HCT116 (cell line): ENCODE data around the gene RNF128. TPM values are rescaled to one million over a fixed set of nuclear protein-coding genes. Genes with fewer than 3 reads are reported as not detected.

Source experiments
- ATAC-seq: fragments of 200-7000 bp; cut with Tn5 transposase; 2 replicates; pipeline ENCODE4 v1.9.1; 2020; ENCODE audit warnings: mild to moderate bottlenecking, moderate library complexity
- BruUV-seq: library from RNA; stranded (reverse); fragments of 400-500 nt; replicated peaks from 2 replicates; lab custom pipeline; 2021; lab: Mats Ljungman, UMichigan
- CTCF ChIA-PET: fragments of 300-600 bp; sonication (Branson Sonifier 250); formaldehyde crosslinking; loops from one replicate; lab custom pipeline; 2021; ENCODE audit warnings: antibody characterized with exemption; lab: Charles Lee
- POLR2A ChIA-PET: fragments of 300-600, 350-600 bp; sonication (Branson Sonifier 250); formaldehyde crosslinking; loops from one replicate; lab custom pipeline; 2021; ENCODE audit warnings: antibody characterized with exemption; lab: Charles Lee
- RAD21 ChIA-PET, 2 experiments: fragments of 300-600 bp; sonication (Branson Sonifier 250); formaldehyde crosslinking; loops; one replicate each; lab custom pipeline; 2023; ENCODE audit warnings: low total read pairs in 2 of 2; ENCODE audit not compliant: uncharacterized antibody in 2 of 2, unreplicated experiment in 2 of 2, low non-redundant PET in 1 of 2; lab: Charles Lee
- DNase-seq: peaks from one replicate; pipeline ENCODE4 v3.0.0-alpha.2; 2010; ENCODE audit warnings: low read depth, low spot score
- H2AFZ ChIP-seq: fragments of 200-600 bp; shearing (Covaris generic), sonication (generic); 2 replicates; pipeline ENCODE4 v1.6.1; 2017; ENCODE audit warnings: low read depth, mixed run types, mixed read lengths, antibody characterized with exemption, low read length; ENCODE audit not compliant: poor library complexity, severe bottlenecking
- H3K27ac ChIP-seq: 2 replicates; pipeline ENCODE4 v1.5.1; 2012; ENCODE audit warnings: low read depth, low read length
- H3K27me3 ChIP-seq: fragments of 200-600 bp; sonication (generic); 2 replicates; pipeline ENCODE4 v1.6.1; 2016; ENCODE audit warnings: mixed run types, low read length, mixed read lengths; ENCODE audit not compliant: insufficient read depth
- H3K36me3 ChIP-seq, 2 experiments: fragments of 200-500 bp in 1 of 2; fragments of 200-600 bp in 1 of 2; sonication (Bioruptor generic) in 1 of 2; sonication (generic) in 1 of 2; 2 replicates each; pipeline versions ENCODE4 v1.5.1 to v1.6.1; 2014 to 2016; ENCODE audit warnings: low read length in 2 of 2, inconsistent platforms in 1 of 2, mixed read lengths in 1 of 2, mixed run types in 1 of 2; ENCODE audit not compliant: insufficient read depth in 2 of 2, control insufficient read depth in 1 of 2
- H3K4me1 ChIP-seq, 2 experiments: fragments of 200-600 bp in 1 of 2; sonication (generic) in 1 of 2; 2 replicates each; pipeline versions ENCODE4 v1.5.1 to v1.6.1; 2012 to 2017; ENCODE audit warnings: low read length in 2 of 2, inconsistent platforms in 1 of 2, mild to moderate bottlenecking in 1 of 2, mixed read lengths in 1 of 2, mixed run types in 1 of 2, moderate library complexity in 1 of 2; ENCODE audit not compliant: insufficient read depth in 2 of 2, control insufficient read depth in 1 of 2
- H3K4me2 ChIP-seq: fragments of 200-600 bp; sonication (generic); 2 replicates; pipeline ENCODE4 v1.6.1; 2017; ENCODE audit warnings: mixed run types, low read length, mixed read lengths
- H3K4me3 ChIP-seq, 2 experiments: fragments of 200-600 bp in 1 of 2; sonication (generic) in 1 of 2; replicated peaks in 1 of 2; 2 replicates each; pipeline ENCODE4 v1.5.1; 2011 to 2016; ENCODE audit warnings: low read length in 2 of 2, control low read depth in 1 of 2, low read depth in 1 of 2, mild to moderate bottlenecking in 1 of 2, mixed read lengths in 1 of 2, mixed run types in 1 of 2
- H3K79me2 ChIP-seq: fragments of 200-600 bp; sonication (generic); 2 replicates; pipeline ENCODE4 v1.6.1; 2017; ENCODE audit warnings: mild to moderate bottlenecking, mixed run types, low read length, moderate library complexity, mixed read lengths; ENCODE audit not compliant: insufficient read depth
- H3K9ac ChIP-seq: fragments of 200-600 bp; sonication (generic); 2 replicates; pipeline ENCODE4 v1.6.1; 2016; ENCODE audit warnings: low read length, mixed read lengths
- H3K9me2 ChIP-seq: fragments of 200-600 bp; sonication (generic), shearing (Covaris generic); 2 replicates; pipeline ENCODE4 v1.6.1; 2017; ENCODE audit warnings: mixed run types, mild to moderate bottlenecking, moderate library complexity; ENCODE audit not compliant: insufficient read depth
- H3K9me3 ChIP-seq, 2 experiments: fragments of 200-500 bp in 1 of 2; fragments of 200-600 bp in 1 of 2; sonication (Bioruptor generic) in 1 of 2; sonication (generic) in 1 of 2; 2 replicates each; pipeline ENCODE4 v1.6.1; 2014 to 2017; ENCODE audit warnings: low read length in 2 of 2, mixed read lengths in 2 of 2, inconsistent platforms in 1 of 2, low read depth in 1 of 2, mild to moderate bottlenecking in 1 of 2, mixed run types in 1 of 2, moderate library complexity in 1 of 2; ENCODE audit not compliant: control insufficient read depth in 1 of 2, insufficient read depth in 1 of 2
- H4K20me1 ChIP-seq: fragments of 200-600 bp; sonication (generic), shearing (Covaris generic); 2 replicates; pipeline ENCODE4 v1.6.1; 2017; ENCODE audit warnings: mixed run types, mild to moderate bottlenecking, moderate library complexity; ENCODE audit not compliant: insufficient read depth
- CBX3 ChIP-seq: IDR thresholded peaks from 2 replicates; pipeline ENCODE4 v1.6.1; 2012; ENCODE audit warnings: low read depth
- CEBPB ChIP-seq: IDR thresholded peaks from 2 replicates; pipeline ENCODE4 v1.6.1; 2012; ENCODE audit warnings: low read depth
- CTCF ChIP-seq, 3 experiments: fragments of 200-600 bp in 1 of 3; sonication (generic) in 1 of 3; IDR thresholded peaks in 2 of 3; conservative IDR thresholded peaks in 1 of 3; 2 replicates each; pipeline ENCODE4 v1.5.1; 2012 to 2017; ENCODE audit warnings: low read depth in 2 of 3, low read length in 2 of 3, antibody characterized with exemption in 1 of 3, borderline replicate concordance in 1 of 3, control low read depth in 1 of 3, mild to moderate bottlenecking in 1 of 3, mixed read lengths in 1 of 3, mixed run types in 1 of 3, moderate library complexity in 1 of 3; ENCODE audit not compliant: insufficient read depth in 1 of 3
- ELF1 ChIP-seq: IDR thresholded peaks from 2 replicates; pipeline ENCODE4 v1.6.1; 2012; ENCODE audit warnings: low read depth, borderline replicate concordance
- EZH2 ChIP-seq: fragments of 200-600 bp; sonication (generic); IDR thresholded peaks from 2 replicates; pipeline ENCODE4 v1.6.1; 2017; ENCODE audit warnings: antibody characterized with exemption, mixed run types
- EZH2phosphoT487 ChIP-seq: fragments of 200-600 bp; IDR thresholded peaks from 2 replicates; pipeline ENCODE4 v1.6.1; 2018; ENCODE audit warnings: antibody characterized with exemption, borderline replicate concordance
- FOSL1 ChIP-seq: IDR thresholded peaks from 2 replicates; pipeline ENCODE4 v1.6.1; 2012; ENCODE audit warnings: low read depth
- JUND ChIP-seq: IDR thresholded peaks from 2 replicates; pipeline ENCODE4 v1.6.1; 2012
- POLR2A ChIP-seq: IDR thresholded peaks from 2 replicates; pipeline ENCODE4 v1.7.0; 2011; ENCODE audit warnings: borderline replicate concordance; ENCODE audit not compliant: insufficient read depth, insufficient read length; ENCODE audit errors: extremely low read depth
- POLR2AphosphoS5 ChIP-seq: IDR thresholded peaks from 2 replicates; pipeline ENCODE4 v1.6.1; 2011; ENCODE audit warnings: mild to moderate bottlenecking, low read depth, low read length, moderate library complexity
- RAD21 ChIP-seq: IDR thresholded peaks from 2 replicates; pipeline ENCODE4 v1.6.1; 2012; ENCODE audit warnings: low read depth, mild to moderate bottlenecking
- REST ChIP-seq: IDR thresholded peaks from 2 replicates; pipeline ENCODE4 v1.6.1; 2012; ENCODE audit warnings: low read depth
- SP1 ChIP-seq: IDR thresholded peaks from 2 replicates; pipeline ENCODE4 v1.6.1; 2012; ENCODE audit warnings: low read depth
- SRF ChIP-seq: IDR thresholded peaks from 2 replicates; pipeline ENCODE4 v1.6.1; 2012; ENCODE audit warnings: low read depth
- YY1 ChIP-seq: IDR thresholded peaks from 2 replicates; pipeline ENCODE4 v1.6.1; 2011; ENCODE audit warnings: low read length, low read depth, moderate library complexity, mild to moderate bottlenecking; ENCODE audit not compliant: insufficient replicate concordance; ENCODE audit errors: extremely low read depth
- ZBTB33 ChIP-seq: IDR thresholded peaks from 2 replicates; pipeline ENCODE4 v1.6.1; 2011; ENCODE audit warnings: mild to moderate bottlenecking, low read length, moderate library complexity; ENCODE audit not compliant: insufficient replicate concordance; ENCODE audit errors: extremely low read depth
- ZFX ChIP-seq: fragments of 450-650 bp; IDR thresholded peaks from 2 replicates; pipeline ENCODE4 v1.6.1; 2017
- ZNF274 ChIP-seq: fragments of 200-500 bp; sonication (Bioruptor generic); IDR thresholded peaks from 2 replicates; pipeline ENCODE4 v1.6.1; 2014; ENCODE audit warnings: mild to moderate bottlenecking, low read depth, low read length, inconsistent platforms
- intact Hi-C: fragments of 100-400 bp; cut with micrococcal nuclease; formaldehyde crosslinking; loops from 2 replicates; pipeline ENCODE4 v1.10.0; 2022
- total RNA-seq: library from RNA; stranded (reverse); gene quantifications from one replicate; pipeline ENCODE4 v1.2.1, GENCODE V29; 2021; ENCODE audit not compliant: unreplicated experiment
- TF ChIP-seq, protein P1 (sequence below): IDR thresholded peaks from 2 replicates; pipeline ENCODE4 v1.6.1; 2012

Gene RNF128
- total RNA-seq, 1 experiment from 2014 or later, result 5.8 TPM

GRCh38 chrX:106716004-106716403, 10.5 kb upstream of the RNF128 start (continued):
- TF ChIP-seq ZBTB33, result no peak
- no peak for TF ChIP-seq FOSL1
- no peak for TF ChIP-seq ZNF274

- intact Hi-C loops, result no loop called here
- Histone ChIP-seq H3K79me2 (no peaks in the 10 kb centered on the region), H3K4me3 (no peak overlapping the region), H3K27me3 (no peaks in the 10 kb centered on the region), H2AFZ (no peak overlapping the region), H3K4me1 (no peaks in the 10 kb centered on the region), H3K9me2 (no peaks in the 10 kb centered on the region), H4K20me1 (no peaks in the 10 kb centered on the region), H3K27ac (no peak overlapping the region), H3K9ac (no peak overlapping the region), H3K36me3 (no peaks in the 10 kb centered on the region), H3K4me2 (no peak overlapping the region), H3K9me3 (no peaks in the 10 kb centered on the region)
- POLR2A ChIA-PET, result no interaction called here
- CTCF ChIA-PET, result no interaction called here
- DNase-seq, result no peak
- ATAC-seq, result no peak
- BruUV-seq, result no TSS peak
- RAD21 ChIA-PET, result no interaction called here
- no peak for TF ChIP-seq SRF
- TF ChIP-seq, protein P1, sequence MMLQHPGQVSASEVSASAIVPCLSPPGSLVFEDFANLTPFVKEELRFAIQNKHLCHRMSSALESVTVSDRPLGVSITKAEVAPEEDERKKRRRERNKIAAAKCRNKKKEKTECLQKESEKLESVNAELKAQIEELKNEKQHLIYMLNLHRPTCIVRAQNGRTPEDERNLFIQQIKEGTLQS, result no peak
- no peak for TF ChIP-seq ZNF274
- no peak for TF ChIP-seq CEBPB
- no peak for TF ChIP-seq CTCF (IDR thresholded peaks at IDR 0.05 in 2 of 3, conservative IDR thresholded peaks at IDR 0.05 in 1 of 3; ENCODE audit: borderline replicate concordance in 1 of 3, insufficient read depth in 1 of 3, low read depth in 2 of 3, low read length in 2 of 3)
- no peak for TF ChIP-seq JUND
- TF ChIP-seq REST, result no peak
- no peak for TF ChIP-seq CBX3
- no peak for TF ChIP-seq ZFX
- TF ChIP-seq POLR2AphosphoS5, result no peak
- TF ChIP-seq EZH2phosphoT487, result no peak
- no peak for TF ChIP-seq RAD21
- no peak for TF ChIP-seq POLR2A
- TF ChIP-seq YY1, result no peak
- no peak for TF ChIP-seq ELF1
- no peak for TF ChIP-seq SP1
- TF ChIP-seq EZH2, result no peak
Observed at GRCh38 chrX:106716463-106716862, 10.0 kb upstream of the RNF128 start.
